GM18511 (cell line): ENCODE data around the gene ZNF70.

Source experiments
- ATAC-seq: cut with Tn5 transposase; IDR thresholded peaks from one replicate; pipeline ENCODE4 v1.9.1; 2021; ENCODE audit warnings: mild to moderate bottlenecking, moderate library complexity; ENCODE audit not compliant: unreplicated experiment

ZNF70 gene

DNA sequence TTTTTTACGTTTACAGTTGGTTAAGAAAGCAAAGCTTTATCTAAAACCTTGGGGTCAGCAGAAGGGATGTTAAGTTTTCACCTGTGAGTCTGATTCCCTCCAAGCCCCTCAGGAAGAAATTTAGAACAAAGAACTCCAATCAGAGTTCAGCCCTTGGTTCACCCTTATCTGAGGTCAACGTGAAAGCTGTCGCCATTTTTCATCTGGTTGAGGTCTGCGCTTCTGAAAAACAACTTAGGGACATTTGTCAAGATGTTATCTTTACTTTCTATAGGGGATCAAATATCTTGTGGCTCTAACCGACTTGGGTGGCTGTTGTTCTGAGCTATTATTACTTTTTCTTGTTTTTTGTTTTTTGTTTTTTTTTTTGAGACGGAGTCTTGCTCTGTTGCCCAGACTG is 30.1 kb downstream of the ZNF70 start:
- ATAC-seq = no peak

DNA sequence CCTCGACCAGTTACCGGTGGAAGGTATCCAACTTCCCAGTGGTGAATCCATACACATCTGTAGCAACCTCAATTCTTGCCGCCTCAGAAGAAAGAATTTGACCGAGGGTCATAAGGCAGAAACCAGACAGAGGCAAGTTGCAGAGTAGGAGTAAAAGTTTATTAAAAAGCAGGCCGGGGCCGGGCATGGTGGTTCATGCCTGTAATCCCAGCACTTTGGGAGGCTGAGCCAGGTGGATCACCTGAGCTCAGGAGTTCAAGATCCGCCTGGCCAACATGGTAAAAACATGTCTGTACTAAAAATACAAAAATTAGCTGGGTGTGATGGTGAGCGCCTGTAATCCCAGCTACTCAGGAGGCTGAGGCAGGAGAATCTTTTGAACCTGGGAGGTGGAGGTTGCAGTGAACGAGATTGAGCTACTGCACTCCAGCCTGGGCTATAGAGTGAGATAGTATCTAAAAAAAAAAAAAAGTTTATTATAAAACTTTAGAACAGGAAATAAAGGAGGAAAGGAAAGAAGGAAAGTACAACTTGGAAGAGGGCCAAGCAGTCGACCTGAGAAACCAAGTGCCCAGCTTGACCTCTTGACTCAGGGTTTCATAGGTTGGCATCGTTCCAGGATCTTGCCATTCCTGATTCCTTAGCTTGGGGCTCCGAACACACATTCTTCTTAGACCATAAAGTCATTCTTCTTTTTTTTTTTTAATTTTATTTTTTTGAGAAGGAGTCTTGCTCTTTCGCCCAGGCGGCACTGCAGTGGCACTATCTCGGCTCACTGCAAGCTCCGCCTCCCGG is 32.3 kb downstream of the ZNF70 start:
- ATAC-seq = no peak

DNA sequence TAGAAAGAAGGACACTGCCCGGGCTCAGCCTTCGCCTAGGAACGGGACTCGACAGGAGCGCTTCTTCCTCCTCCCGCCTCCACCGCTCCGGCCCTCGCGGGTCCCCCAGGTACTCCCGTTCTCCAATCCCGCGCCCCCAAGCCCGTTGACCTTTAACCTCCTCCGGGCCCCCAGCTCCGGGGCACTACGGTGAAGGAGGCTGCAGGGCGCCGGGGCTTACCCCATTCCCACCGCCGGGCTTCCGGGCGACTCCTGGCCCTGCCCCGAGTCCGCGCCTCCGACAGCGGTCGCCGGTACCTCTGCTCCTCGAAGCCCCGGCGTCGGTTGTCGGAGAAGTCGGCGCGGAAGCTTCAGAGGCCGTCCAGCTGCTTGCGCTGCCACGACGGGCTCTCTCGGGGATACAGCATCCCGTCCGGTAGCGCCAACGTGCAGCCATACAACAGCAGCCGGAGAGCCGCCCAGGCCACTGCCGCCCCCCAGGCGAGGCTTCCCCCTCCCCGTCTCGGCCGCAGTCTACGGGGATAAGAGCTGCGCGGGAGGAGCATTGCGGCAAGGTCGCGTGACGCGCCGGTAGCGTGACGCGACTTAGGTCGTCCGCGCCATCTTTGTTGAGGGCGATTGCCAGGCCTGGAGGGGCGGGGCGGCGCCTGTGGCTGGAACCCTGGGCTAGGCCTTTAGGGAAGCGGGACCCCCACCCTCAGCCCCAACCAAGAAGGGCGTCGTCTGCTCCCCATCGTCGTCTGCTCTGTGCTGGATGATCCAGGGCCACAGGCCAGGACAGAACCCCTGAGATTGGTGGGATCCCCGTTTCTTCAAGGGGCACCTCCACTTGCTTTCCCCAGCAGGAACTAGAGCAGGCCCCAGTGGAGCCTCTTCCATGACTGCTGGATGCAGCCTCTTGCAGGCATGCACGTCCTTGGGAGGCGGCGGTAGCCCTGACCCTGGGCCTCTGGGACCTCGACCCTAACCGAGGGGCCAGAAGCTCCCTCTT is 33.8 kb downstream of the ZNF70 start:
- peak; percentile 81 for ATAC-seq

DNA sequence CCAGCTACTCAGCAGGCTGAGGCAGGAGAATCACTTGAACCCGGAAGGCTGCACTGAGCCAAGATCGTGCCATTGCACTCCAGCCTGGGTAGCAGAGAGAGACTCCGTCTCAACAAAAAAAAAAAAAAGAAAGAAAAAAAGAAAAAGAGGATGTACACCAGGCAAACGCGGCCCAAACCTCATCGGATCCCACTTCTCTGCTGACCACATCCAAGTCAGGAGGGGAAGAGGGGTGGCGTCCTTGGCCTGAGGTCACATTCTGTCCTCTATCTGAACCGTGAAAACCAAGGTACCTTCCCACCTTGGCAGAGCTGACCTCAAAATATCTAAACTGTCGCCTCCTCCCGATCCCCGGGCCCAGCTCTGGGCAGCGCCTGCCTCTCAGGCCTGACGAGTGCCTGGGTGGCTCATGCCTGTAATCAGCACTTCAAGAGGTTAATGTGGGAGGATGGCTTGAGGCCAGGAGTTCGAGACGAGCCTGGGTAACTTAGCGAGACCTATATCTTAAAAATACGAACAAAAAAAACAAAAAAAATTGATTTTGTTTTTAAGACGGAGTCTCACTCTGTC is 35.0 kb downstream of the ZNF70 start:
- ATAC-seq = no peak

DNA sequence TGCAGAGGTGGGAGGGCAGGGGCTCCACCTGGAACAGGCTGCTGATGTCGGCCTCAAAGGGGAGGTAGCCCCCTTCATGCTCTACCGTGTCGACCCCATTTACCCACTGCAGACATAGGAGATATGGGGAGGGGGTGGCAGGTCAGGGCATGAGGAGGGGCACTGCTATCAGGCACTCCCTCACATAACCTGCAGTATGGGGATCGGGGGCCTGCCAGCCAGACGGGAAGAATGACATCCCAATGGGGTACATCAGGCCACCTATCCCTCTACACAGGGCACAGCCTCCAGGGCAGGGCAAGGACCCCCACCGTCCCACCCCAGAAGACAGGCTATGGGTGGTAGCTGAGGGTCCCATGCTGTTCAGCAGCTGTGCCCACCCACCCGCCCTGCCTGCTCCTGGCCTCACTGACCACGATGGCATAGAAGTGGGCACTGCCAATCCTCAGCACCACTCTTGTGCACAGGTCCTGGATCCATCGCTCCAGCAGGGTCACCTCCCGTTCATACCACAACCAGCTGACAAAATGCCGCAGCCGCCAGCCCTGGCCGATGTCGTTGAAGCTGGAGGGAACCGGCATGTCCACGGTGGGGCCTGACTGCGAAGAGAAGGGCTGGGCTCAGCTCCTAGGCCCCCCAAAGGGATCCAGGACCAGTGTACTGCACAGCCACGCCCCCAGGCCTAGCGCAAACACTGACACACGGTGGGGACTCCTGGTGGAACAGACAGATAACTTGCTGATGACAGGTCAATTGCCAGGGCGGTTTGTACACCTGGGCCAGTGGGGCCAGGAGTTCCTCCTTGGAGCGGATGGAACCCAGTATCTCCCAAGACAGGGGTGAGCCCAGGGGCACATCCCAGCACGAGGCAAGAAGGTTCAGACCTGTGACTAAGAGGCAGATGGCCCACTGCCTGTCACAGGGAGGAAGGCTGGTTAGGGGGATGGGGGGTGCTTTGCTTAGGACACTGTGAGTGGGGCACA is 36.0 kb downstream of the ZNF70 start:
- ATAC-seq = no peak

DNA sequence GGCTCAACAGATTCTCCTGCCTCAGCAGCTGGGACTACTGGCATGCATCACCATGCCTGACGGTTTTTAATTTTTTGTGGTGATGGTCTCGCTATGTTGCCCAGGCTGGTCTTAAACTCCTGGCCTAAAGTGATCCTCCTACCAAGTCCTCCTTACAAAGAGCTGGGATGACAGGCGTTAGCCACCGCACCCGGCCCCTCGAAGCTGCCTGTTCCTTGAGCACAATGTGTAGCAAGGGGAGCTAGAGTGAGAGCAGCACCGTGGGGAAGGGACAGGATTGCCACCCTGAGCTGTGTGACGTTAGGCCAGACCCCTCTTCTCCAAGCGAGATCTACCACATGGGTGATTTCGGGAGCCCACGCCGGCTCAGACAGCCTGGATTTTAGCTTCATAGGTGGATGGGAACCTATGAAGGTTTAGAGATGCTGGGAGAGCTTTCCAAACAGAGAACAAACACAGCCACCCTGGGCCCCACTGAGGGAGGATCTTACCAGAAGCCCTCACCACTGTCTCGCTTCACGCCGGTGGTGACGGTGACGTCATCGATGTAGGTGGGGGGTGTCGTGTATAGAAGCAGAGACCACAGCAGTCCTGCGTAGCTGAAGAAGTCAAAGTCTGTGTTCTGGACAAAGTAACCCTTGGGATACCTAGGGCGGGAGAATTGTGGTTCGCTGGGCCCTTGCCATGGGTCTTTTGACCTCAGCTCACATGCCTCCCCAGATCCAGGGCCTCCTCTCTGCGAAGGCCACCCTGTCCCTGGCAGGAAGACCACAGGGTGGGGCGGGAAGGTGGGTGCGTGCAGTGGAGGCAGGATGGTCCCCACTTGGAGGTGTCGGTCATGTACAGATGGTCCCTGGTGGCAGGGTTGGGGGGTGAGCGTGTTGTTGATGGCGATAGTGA is 37.0 kb downstream of the ZNF70 start:
- no peak for ATAC-seq

DNA sequence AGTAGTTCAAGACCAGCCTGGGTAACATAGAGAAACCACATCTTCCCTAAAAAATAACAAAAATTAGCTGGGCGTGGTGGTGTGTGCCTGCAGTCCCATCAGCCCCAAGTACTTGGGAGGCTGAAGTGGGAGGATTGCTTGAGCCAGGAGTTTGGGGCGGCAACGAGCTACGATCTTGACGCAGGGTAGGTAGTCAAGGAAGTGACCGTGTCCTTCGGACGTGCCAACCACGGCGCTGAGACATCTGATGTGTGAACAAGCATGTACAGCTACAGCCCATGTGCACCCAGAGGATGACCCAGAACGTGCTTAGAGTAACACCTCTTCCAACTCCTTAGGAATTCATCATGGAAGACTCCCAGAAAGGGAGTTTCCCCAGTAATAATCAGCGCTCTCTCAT is 38.7 kb downstream of the ZNF70 start:
- no peak for ATAC-seq

DNA sequence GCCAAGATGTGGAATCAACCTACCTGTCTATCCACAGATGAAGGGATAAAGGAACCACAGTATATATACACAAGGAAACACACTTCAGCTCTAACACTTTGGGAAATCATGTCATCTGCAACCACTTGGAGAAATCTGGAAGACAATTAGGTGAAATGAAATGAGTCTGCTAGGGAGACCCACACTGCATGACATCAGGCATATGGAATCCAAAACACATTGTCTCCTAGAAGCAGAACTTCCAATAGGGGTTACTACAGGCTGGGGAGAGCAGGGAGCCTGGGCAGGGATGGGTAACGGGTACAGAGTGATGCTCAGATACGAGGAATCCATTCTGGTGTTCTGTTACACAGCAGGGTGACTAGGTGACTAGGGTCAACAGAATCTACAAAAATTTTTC is 41.8 kb downstream of the ZNF70 start:
- ATAC-seq = no peak

DNA sequence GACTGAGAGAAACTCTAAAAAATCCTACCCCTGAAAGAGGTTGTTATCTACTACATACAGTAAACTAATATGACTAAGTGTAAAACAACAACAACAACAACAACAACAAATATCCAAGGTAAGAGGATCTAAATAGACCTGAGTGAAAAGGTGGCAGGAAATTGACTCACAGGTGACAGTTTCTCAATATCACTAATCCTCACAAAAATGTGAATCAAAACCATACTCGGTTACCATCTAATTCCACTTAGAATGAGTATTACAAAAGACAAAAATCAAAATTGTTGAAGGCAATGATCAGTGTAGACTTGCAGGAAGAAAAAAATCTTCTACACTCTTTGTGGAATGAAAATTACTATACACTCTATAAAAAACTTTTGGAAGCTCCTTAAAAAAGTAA is 42.6 kb downstream of the ZNF70 start:
- no peak for ATAC-seq

DNA sequence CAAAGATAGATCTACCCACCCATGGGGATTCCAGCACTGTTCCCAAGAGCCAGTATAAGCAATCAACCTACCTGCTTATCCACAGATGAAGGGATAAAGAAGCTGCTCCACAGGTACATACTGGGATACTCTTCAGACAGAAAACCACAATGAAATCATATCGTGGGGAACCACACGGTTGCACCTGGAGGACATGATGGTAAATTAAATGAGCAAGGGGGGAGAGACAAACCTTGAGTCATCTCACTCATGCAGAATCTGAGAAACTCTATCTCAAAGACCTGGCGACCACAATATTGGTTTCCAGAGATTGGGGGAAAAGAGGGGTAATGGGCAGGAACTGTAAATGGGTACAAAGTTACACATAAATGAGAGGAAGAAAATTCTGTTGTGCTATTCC is 45.6 kb downstream of the ZNF70 start:
- ATAC-seq = no peak

DNA sequence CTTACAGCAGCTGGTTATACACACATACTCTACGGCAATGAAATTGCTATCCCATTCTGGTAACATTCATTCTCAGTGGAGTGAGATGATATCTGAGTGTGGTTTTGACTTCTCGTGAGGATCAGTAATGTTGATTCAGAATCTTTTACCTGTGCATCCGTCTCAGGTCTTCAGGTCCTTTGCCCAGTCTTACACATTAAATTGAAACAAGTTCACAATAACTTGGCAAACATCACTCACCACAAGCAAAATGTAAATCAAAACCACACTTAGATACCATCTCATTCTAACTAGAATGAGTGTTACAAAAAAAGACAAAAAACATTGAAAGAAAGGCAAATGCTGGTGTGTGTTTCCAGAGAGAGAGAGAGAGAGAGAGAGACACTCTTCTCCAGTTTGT is 46.1 kb downstream of the ZNF70 start:
- ATAC-seq = no peak

DNA sequence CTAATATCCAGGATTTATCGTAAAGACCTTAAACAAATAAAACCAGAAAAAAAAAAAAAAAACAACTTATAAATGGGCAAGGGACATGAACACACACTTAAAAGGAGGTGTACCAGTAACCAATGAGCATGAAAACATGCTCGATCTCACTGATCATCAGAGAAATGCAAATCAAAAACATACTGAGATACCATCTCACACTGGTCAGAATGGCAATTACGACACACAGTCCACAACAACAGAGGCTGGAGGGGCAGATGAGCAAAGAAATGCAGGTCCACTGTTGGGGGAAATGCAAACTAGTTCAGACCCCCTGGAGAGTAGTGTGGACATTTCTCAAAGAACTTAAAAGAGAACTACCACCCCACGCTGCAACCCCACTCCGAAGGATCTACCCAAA is 46.9 kb downstream of the ZNF70 start:
- ATAC-seq = no peak

DNA sequence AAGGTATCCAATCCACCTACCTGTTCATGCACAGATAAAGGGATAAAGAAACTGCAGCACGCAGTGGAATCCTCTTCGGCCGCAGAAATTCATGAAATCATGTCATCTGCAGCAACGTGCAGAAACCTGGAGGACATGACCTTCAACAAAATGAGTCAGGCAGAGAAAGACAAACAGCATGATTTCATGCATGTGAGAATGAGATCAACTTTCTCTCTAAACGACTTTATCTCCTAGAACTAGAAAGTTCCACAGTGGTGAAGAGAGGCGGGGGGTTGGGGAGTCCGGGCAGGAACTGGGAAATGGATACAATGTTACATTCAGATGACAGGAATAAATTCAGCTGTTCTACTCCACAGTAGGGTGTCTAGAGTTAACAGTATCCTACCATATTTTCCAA is 50.2 kb downstream of the ZNF70 start:
- no peak for ATAC-seq

DNA sequence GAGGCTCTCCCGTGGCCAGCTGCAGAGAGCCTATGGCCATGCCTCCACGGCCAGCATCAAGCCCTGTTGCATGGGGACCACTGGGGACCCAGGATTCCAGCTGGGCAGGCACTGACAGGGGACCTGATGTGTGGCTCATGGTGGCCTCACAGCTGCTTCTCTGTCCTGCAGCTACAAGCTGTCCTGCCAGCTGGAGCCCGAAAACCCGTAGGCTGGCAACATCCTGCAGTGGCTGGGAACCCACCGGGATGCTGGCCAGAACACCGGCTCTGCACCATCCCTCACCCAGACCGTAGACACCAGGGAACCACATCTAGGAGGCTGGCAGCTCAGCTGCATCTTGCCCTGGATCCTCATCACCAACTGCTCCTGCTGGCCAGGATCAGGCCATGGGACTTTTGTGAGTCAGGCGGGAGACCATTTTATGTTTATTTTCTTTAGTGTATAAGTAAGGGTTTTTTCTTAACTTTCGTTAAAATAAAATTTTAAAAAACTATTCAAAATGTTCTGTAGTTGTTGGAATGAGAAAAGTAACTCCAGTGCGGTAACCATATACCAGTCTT is 52.2 kb downstream of the ZNF70 start:
- no peak for ATAC-seq

DNA sequence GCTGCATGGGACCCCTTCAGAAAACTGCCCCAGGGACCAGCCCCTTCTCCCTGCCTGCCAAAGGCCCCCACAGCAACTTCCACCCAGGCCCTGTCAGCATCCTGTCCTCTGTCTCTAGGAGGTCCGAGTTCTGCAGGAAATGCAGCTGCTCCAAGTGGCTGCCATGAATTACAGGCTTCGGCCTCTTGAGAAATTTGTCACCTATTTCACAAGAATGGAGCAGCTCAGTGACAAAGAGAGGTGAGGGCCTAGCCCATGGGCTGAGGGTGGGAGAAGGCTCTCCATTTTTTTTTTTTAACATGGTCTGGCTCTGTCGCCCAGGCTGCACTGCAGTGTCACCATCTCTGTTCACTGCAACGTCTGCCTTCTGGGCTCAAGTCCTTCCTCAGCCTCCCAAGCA is 52.8 kb downstream of the ZNF70 start:
- no peak for ATAC-seq

DNA sequence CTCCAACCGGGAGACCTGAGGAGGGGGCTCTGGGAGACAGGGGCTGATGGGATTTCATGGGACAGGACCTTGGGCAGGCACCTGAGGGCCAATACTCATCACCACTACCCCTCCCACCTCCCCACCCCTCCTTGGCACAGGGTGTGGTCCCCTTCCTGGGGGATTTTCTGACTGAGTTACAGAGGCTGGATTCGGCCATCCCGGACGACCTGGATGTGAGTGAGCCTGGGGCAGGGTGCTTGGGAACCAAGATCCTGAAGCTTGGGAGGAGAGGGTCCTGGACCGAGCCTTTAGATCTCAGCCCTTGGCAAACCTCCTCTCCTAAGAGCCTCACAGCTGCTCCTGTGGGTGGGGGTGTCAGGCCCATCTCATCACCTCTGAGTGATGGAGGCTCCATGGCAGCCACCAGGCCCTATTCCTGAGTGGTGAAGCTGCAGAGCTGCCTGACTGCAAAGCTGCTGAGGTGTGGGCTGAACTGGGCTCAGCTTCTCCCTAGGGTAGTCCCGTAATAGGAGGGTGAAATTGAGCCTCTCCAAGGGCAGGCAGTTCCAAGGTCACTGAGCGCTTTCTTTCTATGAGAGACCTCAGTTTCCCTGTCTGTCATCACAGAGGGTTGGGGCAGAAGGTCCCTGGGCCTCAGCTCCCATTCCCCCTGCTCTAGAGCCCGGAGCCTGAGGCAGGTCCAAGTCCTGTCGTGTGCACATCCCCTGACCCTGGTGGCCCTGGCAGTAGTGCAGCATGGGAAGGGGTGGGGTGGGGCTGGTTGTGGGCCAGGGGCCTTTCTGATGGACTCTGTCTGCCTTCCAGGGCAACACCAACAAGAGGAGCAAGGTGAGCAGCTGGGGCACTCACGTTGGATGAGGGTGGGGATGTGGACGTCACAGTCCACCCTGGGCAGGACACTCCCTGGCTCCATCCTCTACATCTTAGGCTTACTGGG is 53.6 kb downstream of the ZNF70 start:
- ATAC-seq = no peak

DNA sequence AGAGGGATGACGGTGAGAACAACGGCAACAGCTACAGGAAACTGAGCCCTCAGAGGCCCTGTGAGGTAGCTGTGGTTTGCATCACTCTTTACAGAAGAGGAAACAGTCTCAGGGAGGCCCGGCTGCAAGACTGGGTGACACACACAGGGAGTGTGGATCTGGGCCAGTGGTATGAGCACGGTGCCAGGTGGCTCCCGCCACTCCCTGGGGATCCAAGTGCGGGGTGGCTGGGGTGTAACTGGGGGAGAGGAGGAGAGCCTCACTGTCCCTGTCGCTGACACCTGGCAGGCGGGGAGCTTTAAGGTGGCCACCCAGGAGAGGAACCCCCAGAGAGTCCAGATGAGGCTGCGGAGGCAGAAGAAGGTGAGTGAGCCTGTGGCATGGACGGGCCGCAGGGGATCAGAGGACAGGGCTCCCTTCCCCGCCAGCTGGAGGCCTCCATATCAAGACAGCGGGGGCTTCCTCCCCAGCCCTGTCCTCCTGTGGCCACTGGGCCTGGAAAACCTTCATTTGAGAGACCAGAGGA is 54.5 kb downstream of the ZNF70 start:
- peak; percentile 84 for ATAC-seq
